Glutamatergic neuron (in vitro differentiated cells): Measurements from ENCODE around the gene RPL36. TPM values are rescaled to one million over a fixed set of nuclear protein-coding genes. Genes with fewer than 3 reads are reported as not detected.

Experiments used
- DNase-seq: peaks from one replicate; pipeline ENCODE4 v3.0.0; 2022
- H3K27ac Mint-ChIP-seq: one replicate; pipeline ENCODE4 v1.8.0; 2020; ENCODE audit warnings: mild to moderate bottlenecking, mixed read lengths, inconsistent platforms; ENCODE audit not compliant: unreplicated experiment
- H3K27me3 Mint-ChIP-seq: one replicate; pipeline ENCODE4 v1.8.0; 2020; ENCODE audit warnings: mild to moderate bottlenecking, moderate library complexity, mixed read lengths, inconsistent platforms; ENCODE audit not compliant: unreplicated experiment
- H3K36me3 Mint-ChIP-seq: one replicate; pipeline ENCODE4 v1.8.0; 2020; ENCODE audit warnings: mild to moderate bottlenecking, mixed read lengths, inconsistent platforms; ENCODE audit not compliant: unreplicated experiment
- H3K4me1 Mint-ChIP-seq: one replicate; pipeline ENCODE4 v1.8.0; 2020; ENCODE audit warnings: mild to moderate bottlenecking, low read depth, mixed read lengths, inconsistent platforms; ENCODE audit not compliant: unreplicated experiment
- H3K4me3 Mint-ChIP-seq: one replicate; pipeline ENCODE4 v1.8.0; 2020; ENCODE audit warnings: mild to moderate bottlenecking, mixed read lengths, inconsistent platforms; ENCODE audit not compliant: unreplicated experiment
- H3K9me3 Mint-ChIP-seq: one replicate; pipeline ENCODE4 v1.8.0; 2020; ENCODE audit warnings: mild to moderate bottlenecking, moderate library complexity, mixed read lengths, inconsistent platforms; ENCODE audit not compliant: unreplicated experiment
- total RNA-seq: library from RNA; stranded (reverse); fragmentation: NEBNext Ultra II Directional; extraction: Animal tissue kit (Norgen Biotek cat#: 25700); gene quantifications from one replicate; pipeline ENCODE4 v1.2.1, GENCODE V29; 2021; ENCODE audit not compliant: unreplicated experiment
- TF ChIP-seq, protein P1 (sequence below): fragments of 200-600 bp; sonication (generic); IDR thresholded peaks from one replicate; pipeline ENCODE4 v1.5.0; 2021; ENCODE audit not compliant: partially characterized antibody, unreplicated experiment

RPL36 gene
- total RNA-seq, 1 donor from 2014 or later = 514 TPM

DNA sequence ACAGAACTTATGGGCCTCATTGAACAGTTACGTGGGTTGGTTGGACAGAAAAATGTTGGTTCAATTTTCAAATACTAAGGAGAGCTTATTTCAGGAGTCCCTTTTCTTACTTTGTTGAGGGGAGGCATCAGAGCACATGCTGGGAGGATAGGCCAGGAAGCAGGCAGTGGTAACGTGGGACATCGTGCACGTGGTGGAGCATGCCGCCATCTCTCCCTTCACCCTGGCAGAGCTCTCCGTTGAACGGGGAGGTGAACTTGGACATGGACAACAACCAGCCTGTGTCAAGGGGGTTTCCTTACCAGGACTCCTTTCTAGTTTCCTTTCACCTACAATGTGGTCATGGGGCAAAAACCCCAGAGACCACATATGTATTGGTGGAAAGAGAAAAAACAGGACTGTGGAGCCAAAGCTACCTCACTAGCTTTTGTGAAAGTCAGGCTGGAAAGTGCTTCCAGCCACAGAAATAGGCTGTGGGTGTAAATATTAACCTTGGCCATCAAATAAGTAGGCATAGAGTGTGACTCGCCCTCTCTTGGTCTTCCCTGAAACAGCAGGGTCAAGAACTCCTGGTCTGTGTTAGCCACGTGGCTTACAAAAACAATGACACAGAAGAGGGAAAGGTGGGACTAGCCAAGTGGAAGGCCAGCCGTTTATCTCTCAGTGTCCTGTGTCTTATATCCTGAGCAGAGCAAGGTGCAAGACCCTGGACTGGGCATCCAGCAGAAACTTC is 24.1 kb upstream of the RPL36 start:
- Mint-ChIP-seq H3K27me3 (peaks cover 2% of the 10 kb centered on the region), H3K4me3 (peak overlapping the region; percentile 9), H3K27ac (peak overlapping the region; percentile 75), H3K36me3 (no peaks in the 10 kb centered on the region), H3K4me1 (peaks cover 3% of the 10 kb centered on the region), H3K9me3 (peaks cover 3% of the 10 kb centered on the region)
- no peak for DNase-seq
- TF ChIP-seq, protein P1, sequence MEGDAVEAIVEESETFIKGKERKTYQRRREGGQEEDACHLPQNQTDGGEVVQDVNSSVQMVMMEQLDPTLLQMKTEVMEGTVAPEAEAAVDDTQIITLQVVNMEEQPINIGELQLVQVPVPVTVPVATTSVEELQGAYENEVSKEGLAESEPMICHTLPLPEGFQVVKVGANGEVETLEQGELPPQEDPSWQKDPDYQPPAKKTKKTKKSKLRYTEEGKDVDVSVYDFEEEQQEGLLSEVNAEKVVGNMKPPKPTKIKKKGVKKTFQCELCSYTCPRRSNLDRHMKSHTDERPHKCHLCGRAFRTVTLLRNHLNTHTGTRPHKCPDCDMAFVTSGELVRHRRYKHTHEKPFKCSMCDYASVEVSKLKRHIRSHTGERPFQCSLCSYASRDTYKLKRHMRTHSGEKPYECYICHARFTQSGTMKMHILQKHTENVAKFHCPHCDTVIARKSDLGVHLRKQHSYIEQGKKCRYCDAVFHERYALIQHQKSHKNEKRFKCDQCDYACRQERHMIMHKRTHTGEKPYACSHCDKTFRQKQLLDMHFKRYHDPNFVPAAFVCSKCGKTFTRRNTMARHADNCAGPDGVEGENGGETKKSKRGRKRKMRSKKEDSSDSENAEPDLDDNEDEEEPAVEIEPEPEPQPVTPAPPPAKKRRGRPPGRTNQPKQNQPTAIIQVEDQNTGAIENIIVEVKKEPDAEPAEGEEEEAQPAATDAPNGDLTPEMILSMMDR = no peak

DNA sequence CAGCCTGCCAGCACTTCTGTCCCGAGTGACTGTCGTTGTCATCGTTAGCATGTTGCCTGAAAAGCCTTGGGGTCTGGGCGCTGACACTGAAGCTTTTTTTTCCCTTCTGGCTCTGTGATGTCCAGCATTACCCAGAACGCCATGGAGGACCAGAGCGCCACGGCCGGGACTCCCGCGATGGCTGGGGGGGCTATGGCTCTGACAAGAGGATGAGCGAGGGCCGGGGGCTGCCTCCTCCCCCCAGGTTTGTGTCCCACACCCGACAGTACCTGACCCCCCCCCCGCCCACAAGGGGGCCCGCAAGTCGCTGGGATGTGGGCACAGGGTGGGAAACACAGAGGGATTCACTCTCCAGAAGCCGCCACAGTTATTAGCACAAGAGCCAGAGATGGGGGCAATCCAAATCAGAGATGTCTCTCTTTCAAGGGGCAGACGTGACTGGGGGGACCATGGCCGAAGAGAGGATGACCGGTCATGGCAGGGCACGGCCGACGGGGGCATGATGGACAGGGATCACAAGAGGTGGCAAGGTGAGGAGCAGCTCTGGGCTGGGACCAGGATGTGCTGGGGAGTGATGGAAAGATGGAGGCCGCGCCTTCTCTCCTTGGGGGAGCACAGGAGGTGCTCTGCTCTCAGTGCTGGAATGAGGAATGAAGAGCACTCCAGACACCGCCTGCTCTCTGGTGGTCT is 23.0 kb upstream of the RPL36 start:
- Mint-ChIP-seq H3K36me3 (peaks cover 3% of the 10 kb centered on the region), H3K27ac (peak overlapping the region; percentile 62)

DNA sequence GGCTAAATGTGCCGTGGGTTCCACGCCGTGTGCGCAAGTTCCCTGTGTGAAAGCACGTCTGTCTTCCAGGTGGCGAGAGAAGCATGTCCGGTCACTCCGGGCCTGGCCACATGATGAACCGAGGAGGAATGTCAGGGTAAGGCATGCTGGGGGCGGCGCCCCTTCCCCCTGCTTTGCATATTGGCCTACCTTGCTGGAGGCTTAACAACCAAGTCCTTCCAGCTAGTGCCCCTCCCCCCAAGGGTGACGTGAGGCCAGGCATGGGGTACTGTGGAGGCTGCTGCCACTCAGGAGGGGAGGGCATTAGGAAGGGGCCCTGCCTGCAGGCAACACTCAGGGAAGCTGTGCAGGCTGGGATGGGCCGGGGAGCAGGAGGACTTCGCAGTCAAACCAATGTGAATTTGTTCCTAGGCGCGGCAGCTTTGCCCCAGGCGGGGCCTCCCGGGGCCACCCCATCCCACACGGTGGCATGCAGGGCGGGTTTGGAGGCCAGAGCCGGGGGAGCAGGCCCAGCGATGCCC is 22.3 kb upstream of the RPL36 start:
- Mint-ChIP-seq H3K4me3 (no peak overlapping the region), H3K4me1 (peaks cover 4% of the 10 kb centered on the region), H3K27me3 (peaks cover 4% of the 10 kb centered on the region), H3K36me3 (peaks cover 3% of the 10 kb centered on the region), H3K27ac (no peak overlapping the region), H3K9me3 (peaks cover 5% of the 10 kb centered on the region)
- DNase-seq = no peak
- TF ChIP-seq, protein P1 = no peak

More for the DNA sequence above, 23.0 kb upstream of the RPL36 start:
- peaks cover 3% of the 10 kb centered on the region for H3K9me3 Mint-ChIP-seq
- DNase-seq = no peak
- TF ChIP-seq, protein P1 = no peak
- H3K4me1 Mint-ChIP-seq = peaks cover 4% of the 10 kb centered on the region
- no peak overlapping the region for H3K4me3 Mint-ChIP-seq
- peaks cover 4% of the 10 kb centered on the region for H3K27me3 Mint-ChIP-seq

DNA sequence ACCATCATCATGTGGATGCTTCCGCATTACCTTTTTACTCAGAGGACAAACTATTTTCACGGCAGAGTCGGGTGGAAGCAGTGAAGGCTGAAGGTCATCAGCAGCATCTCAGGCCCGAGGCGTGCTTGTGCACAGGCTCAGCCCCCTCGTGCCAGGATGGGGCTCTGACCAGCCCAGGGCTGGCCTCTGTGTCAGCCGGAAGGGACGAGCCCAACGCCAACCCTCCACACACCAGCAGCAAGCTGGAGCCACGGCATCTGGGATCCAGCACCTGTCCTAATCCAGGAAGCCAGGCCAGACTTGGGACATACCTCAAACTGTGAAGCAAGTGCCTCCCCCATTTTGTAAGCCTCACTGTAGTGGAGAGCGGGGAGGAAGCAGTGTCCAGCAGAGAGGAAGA is 20.9 kb upstream of the RPL36 start:
- Mint-ChIP-seq H3K36me3 (peaks cover 3% of the 10 kb centered on the region), H3K27ac (no peak overlapping the region), H3K27me3 (peaks cover 4% of the 10 kb centered on the region), H3K9me3 (peaks cover 9% of the 10 kb centered on the region), H3K4me1 (peaks cover 4% of the 10 kb centered on the region), H3K4me3 (no peak overlapping the region)
- no peak for DNase-seq
- TF ChIP-seq, protein P1 = no peak

DNA sequence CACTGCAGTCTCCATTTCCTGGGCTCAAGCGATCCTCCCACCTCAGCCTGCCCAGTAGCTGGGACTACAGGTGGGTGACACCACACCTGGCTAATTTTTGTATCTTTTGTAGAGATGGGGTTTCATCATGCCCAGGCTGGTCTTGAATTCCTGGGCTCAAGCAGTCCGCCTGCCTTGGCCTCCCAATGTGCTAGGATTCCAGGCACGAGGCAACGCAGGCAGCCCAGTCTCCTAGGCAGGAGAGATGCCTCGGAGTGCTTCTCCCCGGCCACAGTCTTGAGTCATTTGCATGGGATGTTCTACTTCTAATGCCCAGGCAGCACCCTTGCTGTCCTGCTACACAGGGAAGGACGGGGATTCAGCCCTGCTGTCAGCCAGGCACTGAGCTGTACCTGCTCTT is 18.5 kb upstream of the RPL36 start:
- Mint-ChIP-seq H3K27ac (no peak overlapping the region), H3K4me3 (no peak overlapping the region), H3K27me3 (peaks cover 7% of the 10 kb centered on the region), H3K4me1 (peaks cover 10% of the 10 kb centered on the region), H3K36me3 (peaks cover 3% of the 10 kb centered on the region), H3K9me3 (peaks cover 9% of the 10 kb centered on the region)
- TF ChIP-seq, protein P1 = no peak
- DNase-seq = no peak
